ENCODE results near the gene GH2.
A peak's percentile ranks its signal among the peaks of the same experiment; 100 is the strongest.
"Not testable (repeated sequence)": the region's sequence is repeated elsewhere in the genome, so short reads cannot be mapped to it uniquely, and the experiment has no call there.

The GH2 gene

DNA sequence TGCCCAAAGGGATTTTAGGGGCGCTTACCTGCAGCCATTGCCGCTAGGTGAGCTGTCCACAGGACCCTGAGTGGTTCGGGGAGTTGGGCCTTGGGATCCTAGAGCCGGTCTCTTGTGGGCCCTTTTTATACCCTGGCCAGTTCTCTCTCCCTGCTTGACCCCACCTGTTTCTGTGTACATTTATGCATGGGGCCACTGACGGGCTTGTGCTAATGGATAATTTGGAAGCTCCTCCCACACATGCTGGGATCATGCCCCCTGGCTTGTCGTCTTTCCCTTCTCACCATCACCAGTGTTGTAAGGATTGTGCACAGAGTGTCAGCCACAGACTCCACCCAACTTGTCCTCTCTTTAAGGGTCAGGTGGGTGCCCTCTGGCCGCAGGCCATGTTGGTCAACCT, 8.2 kb downstream of the GH2 start, which contains the start of gene CSH2:
Gene CSH2 (minus strand): TSS at position 101 of the 400 bp plus-strand sequence. CDS start 63 bp downstream, at position 38.
- DNase-seq (ENCODE audit: low spot score) = not testable (repeated sequence)

DNA sequence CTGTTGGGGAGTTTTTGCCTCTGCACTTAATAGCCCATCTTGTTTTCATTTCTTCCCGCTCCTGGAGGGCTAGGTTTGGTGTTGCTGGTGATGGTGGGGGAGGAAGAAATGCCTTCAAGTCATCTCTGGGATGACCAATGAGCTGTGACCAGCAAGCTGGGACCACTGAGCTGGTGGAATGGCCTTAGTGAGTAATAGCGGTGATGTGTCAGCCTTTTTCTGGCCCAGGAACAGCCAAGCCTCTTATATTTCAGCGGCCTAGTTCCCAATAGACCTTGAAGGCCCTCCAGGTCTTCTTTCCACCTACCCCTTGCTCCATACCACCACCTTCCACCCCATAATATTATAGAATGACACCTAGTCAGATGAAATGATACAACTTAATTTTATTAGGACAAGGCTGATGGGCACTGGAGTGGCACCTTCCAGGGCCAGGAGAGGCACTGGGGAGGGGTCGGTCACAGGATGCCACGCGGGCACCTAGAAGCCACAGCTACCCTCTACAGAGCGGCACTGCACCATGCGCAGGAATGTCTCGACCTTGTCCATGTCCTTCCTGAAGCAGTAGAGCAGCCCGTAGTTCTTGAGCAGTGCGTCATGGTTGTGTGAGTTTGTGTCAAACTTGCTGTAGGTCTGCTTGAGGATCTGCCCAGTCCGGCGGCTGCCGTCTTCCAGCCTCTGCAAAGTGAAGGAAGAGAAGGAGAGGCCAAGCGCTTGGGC, 9.9 kb downstream of the GH2 start:
- not testable (repeated sequence) for DNase-seq (ENCODE audit: low spot score)

DNA sequence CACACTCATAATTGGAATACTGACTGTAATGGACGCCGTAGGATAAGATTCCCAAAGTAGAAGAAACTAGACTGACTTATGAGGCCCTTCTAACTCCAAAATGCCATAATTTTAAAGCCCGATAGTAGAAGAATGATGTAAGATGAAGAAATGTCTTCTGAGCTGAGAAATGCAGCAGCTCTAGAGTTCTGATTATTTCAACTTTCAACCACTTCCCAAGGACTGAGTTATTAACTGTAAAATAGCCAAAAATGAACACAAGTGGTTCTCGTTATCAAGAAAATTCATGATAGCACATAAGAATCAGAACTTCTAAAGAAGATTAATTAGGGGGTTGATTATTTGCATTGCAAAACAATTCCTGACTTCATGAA, 11.5 kb downstream of the GH2 start:
- not testable (repeated sequence) for DNase-seq (ENCODE audit: low spot score)

DNA sequence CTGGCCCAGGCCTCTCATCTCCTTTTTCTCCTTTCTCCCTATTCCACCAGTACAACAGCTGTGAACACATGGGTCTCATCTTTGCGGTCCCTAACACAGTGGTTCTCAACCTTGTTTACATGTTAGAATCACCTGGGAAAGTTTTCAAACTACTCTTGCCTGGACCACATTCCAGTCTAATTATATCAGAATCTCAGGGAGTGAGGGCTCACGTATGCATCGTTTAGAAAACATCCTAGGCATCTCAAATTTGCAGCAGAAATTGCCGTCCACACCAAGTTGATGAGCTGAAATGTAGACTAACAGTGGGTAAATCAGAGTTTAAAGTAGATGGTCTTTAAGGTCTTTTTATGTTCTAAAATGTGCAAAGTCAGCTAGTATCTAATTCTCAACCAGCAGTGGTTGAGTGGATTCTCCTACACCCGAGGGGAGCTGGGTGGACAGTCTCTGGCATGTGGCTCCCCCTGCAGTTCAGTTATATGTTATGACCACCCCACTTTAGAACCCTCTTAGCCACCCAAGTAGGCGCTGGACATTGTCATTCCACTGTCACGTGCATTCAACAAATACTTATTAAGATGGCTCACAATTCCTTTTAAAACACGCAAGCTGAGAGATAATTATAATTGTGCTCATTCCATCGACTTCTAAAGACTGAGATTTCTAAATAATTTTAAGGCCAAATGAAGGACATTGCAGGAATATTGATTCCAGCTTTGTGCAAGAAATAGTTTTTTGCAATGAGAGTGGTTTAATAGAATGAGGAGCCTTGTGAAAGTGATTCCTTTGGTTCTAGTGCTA, 12.1 kb downstream of the GH2 start:
- not testable (repeated sequence) for DNase-seq (ENCODE audit: low spot score)

DNA sequence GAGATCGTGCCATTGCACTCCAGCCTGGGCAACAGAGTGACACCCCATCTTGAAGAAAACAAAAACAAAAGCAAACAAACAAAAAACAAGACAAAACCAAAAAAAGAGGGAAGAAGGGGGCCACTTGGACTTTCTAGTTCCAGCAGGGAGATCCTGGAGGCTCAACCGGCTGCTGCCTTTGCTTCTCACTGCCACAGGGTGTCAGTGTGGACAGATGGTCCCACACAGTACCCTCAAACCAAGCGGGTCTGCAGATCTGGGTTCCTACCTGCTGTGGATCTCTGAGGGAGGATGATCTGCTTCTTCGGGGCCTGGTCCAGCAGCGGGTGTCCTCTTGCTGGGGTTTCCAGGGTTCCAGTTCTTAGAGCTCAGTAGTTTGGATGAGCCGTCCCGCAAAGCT, 15.1 kb downstream of the GH2 start:
- not testable (repeated sequence) for DNase-seq (ENCODE audit: low spot score)

DNA sequence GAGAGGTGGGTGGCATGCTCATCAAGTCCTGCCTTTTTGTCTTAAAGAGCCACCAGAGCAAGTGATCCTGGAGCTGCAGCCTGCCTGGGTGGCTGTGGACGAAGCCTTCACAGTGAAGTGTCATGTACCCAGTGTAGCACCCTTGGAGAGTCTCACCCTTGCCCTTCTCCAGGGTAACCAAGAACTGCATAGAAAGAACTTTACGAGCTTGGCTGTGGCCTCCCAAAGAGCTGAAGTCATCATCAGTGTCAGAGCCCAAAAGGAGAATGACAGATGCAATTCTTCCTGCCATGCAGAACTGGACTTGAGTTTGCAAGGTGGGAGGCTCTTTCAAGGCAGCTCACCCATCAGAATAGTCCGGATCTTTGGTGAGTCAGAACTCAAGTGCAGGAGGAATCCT, 22.5 kb downstream of the GH2 start:
- no peak for DNase-seq (ENCODE audit: low spot score)

DNA sequence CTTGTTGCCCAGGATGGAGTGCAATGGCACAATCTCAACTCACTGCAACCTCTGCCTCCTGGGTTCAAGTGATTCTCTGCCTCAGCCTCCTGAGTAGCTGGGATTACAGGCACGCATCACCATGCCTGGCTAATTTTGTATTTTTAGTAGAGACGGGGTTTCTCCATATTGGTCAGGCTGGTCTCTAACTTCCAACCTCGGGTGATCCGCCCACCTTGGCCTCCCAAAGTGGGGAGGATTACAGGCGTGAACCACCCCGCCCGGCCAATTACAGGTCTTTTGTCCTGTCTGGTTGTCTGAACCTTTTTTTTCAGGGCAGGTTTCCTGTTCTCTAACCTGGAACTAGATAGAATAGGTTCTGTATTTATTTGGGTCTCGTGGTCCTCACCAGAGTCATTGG, 25.3 kb downstream of the GH2 start:
- DNase-seq (ENCODE audit: low spot score) = not testable (repeated sequence)

DNA sequence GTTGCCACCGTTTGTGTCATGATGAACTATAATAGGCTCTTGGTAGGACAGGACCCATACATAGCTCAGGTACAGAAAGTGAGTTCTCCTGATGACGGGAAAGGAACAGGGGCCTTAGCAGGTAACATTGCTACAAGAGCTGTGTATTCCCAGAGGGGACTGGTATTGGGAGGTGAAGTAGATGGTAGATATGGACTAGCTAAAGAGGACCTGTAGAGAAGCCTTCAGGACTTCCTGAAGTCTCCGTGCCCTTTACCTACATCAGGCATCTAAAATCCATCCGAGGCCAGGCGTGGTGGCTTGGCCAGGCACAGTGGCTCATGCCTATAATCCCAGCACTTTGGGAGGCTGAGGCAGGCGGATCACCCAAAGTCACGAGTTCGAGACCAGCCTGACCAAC, 26.6 kb downstream of the GH2 start:
- DNase-seq (ENCODE audit: low spot score) = no peak

DNA sequence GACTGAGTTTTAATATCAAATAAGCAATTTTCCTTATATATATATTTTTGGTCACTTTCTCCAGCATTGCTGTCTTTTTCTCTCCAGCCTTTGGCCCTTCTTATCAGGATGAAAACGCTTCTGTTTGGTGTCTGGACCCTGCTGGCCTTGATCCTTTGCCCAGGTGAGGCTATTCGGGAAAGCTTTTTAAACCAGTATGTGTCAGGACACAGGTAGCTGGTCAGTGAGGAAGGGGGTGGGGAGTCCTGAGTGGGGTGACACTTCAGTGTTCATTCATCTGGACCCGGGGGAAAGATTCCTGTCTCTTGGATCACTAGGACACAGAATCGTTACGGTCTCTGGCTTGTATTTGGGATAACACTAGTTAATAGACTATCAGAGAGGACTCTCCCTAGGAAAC, 27.0 kb downstream of the GH2 start:
- DNase-seq (ENCODE audit: low spot score) = no peak

DNA sequence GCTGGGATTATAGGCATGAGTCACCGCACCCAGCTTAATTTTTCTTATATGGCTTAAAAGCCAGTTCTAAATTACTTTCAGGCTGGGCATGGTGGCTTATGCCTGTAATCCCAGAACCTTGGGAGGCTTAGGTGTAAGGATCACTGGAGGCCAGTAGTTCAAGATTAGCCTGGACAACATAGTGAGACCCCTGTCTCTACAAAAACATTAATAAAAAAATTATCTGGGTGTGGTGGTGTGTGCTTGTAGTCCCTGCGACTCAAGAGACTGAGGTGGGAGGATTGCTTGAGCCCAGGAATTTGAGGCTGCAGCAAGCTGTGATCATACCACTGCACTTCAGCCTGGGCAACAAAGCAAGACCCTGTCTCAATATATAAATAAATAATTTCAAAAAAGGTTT, 28.5 kb downstream of the GH2 start:
- no peak for DNase-seq (ENCODE audit: low spot score)

DNA sequence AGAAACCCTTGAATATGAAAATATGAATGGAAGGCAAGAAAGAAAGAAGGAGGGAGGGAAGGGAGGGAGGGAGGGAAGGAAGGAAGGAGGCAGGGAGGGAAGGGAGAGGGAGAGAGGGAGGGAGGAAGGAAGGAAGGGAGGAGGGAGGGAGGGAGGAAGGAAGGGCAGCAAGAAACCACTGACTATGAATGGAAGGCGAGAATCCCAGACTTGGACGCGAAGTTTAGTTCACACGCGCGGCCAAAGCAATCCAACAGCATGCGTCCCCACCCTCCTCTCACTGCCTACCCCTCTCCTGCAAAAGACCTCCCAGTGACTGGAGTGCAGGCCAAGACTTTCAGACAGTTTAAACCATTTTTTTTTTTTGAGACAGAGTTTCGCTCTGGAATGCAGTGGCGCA, 31.3 kb downstream of the GH2 start:
- DNase-seq (ENCODE audit: low spot score) = no peak

DNA sequence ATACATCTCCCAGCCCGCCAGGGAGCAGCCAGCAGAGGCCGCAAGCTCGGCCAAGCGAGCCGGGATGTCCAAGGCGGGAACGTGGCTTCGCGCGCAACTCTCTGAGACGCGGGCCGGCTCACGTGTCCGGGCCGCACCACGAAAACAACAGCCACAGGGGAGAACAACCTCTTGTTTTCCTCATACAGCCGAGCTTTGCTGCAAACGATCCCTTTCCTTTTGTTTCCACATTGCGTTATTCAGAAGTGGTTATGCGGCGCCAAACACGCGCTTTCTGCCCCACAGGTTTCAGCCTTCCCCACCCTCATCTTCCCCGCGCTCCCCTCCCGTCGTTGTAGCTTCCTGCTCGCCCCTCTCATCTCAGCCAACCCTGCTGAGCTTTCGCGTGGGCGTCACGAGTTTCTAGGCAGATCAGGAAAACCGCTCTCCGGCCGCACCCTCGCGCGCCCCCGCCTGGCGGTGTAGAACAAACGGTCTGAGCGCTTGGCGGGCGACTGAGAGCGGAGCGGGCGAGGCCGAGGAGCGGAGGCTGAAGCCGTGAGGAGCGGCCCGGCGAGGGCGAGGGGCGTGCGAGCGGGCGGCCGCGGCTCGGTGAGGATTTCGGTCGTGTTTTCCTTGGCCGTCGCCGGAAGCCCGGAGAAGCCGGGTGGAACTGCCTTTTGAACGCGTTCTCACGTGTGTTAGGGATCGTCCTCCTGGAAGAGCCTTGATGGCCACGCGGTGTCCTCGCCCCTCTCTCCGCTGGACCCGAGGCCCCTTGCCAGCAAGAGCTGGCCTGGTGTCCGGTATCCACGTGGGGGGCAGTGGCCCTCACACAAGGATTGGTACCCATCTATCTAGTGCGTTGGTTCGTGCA, 32.7 kb downstream of the GH2 start:
- DNase-seq (ENCODE audit: low spot score) = no peak

DNA sequence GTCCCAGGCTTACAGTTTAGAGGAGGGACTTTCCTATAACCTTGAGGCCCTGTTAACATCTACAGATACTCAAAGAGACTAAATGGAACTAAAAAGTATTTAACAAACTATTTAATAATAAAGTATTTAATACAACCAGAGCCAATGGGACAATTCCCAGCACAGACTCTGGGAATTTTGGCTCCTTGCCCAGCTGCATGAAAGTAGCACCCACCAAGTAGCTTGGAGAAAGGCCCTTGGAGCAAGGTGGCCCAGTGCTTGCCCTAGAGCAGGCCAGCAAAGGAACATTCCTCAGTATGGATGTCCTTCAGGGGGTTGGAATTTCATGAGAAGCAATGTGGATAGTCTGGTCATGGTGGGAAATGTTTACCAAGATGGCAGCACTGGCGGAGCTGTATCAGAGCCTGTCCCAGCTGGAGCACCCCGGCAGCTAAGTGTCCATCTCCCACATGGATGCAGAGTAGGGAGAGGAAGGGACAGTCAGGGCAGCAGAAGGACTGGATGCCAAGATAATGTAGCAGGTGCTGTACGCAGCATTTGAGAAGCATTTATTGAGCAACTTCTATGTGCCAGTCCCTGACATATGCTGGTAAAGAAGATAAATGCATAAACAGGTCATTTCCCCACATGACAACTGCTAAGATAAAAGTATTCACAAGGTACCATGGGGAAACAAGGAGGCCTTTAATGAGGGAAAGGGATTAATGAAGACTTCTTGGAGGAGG, 34.1 kb downstream of the GH2 start:
- no peak for DNase-seq (ENCODE audit: low spot score)

DNA sequence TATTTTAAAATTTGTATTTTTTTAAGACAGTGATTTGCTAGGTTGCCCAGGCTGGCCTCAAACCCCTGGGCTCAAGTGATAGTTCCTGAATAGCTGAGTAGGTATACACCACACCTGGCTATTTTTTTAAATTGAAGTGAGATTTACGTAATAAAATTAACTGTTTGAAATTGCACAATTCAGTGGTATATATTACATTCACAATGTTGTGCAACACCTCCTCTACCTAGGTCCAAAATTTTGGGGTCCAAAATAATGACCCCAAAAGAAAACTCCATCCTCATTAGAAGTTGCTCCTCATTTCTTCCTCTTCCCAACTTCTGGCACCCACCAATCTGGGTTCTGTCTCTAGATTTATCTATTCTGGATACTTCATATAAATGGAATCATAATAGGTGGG, 36.2 kb downstream of the GH2 start:
- DNase-seq (ENCODE audit: low spot score) = no peak

DNA sequence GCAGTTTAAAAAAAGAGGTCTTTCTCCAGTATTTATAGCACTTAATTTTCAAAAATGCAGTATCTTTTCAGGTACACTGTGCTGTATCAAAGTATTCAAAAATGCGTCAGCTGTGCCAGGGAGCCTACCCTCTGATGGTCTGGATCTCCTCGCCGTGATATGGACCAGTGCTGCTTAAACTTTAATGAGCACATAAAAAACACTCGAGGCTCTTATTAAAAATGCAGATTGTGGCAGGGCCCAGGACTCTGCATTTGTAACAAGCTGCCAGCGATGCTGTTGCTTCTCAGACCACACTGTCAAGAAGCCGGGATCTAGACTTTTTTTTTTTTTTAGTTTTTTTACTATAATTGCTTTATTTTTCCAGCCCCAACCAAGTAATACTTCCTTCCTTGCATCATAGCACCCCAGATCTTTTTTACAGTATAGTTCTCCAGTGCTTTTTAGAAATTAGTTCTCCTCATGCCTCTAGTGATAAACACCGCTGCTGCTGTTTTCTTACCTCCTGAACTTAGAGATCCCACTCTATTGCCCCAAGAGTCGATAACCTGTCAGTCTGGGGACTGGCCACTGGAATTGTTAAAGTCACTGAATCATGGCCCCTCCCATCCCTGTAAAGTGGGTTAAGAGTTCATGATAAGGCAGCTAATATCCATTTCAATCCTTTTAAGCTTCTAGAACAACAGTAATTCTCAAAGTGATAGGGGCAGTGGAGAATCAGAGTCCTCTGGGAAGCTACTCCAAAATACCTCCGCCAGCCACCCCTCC, 37.6 kb downstream of the GH2 start:
- no peak for DNase-seq (ENCODE audit: low spot score)

DNA sequence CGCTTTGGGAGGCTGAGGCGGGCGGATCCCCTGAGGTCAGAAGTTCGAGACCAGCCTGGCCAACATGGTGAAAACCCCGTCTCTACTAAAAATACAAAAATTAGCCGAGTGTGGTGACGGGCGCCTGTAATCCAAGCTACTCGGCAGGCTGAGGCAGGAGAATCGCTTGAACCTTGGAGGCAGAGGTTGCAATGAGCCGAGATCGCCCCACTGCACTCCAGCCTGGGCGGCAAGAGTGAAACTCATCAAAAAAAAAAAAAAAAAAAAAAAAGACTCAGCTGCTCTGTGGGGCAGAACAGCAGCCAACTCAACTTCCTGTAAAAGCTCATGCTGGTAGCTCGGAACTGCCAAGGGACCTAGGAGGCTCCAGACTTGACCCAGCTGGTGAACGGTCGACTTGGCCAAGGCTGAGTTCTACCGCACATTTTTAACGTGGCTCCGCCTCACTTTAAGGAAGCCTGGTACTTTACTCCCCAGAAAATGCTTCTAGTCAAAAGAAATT, 38.3 kb downstream of the GH2 start:
- not testable (repeated sequence) for DNase-seq (ENCODE audit: low spot score)

DNA sequence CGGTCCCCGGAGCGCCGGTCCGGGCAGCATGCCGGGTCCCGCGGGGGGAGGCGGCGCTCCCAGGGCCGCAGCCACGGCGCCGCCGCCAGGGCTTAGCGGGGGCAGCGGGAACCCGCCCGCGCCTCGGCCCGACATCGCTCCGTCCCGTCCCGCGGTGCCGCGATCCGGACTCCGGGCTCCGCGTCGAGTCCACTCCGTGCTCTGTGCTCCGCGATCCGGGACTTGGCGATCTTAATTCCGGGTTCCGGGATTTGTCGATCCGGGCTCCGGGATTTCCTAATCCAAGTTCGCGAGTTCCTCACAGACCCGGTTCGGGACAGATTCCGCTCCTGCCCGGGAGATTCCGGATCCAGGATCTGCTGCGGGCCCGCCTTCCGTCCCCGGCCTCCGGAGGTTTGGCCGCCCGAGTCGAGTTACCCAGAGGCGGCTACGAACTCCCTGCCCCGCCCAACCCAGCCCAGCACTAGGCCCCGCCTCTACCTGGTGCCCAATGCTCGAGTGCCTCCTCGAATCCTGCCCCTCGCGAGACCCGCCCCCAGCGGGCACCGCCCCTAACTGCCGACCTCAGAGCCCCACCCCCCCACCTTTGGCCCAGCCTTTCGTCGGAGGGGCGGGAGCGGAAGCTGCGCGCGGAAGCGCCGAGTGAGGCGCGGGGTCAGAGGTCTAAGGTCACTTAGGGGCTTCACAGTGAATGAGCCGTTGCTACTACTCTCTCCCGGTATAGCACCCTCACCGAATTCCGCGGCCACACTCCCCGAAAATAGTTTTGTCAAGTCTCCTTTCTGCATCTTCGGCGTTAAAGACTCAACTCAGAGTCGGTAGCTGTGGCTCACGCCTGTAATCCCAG, 39.0 kb downstream of the GH2 start, which contains the start of gene SMARCD2:
Gene SMARCD2 (minus strand): TSS at position 146 of the 847 bp plus-strand sequence. CDS start 11 bp downstream, at position 135.
- peak; percentile 97 for DNase-seq (ENCODE audit: low spot score)

DNA sequence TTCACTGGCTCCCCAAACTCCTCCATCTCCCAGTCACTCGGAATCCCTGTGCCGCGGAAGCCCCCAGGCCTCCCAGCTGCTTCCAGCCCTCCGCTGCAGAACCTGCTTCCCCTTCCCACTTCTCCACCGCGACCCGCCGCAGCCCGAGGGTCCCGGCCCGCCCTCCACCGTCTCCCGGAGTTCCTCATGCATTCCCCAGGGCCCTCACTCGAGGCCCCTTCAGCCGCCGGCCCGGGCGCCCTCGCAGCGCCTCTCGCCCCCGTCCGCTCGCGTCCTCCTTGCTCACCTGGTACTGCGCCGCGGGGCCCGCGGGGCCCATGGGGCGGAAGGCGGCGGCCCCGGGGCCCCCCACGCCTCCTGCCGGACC, 39.6 kb downstream of the GH2 start:
- DNase-seq (ENCODE audit: low spot score) = no peak

DNA sequence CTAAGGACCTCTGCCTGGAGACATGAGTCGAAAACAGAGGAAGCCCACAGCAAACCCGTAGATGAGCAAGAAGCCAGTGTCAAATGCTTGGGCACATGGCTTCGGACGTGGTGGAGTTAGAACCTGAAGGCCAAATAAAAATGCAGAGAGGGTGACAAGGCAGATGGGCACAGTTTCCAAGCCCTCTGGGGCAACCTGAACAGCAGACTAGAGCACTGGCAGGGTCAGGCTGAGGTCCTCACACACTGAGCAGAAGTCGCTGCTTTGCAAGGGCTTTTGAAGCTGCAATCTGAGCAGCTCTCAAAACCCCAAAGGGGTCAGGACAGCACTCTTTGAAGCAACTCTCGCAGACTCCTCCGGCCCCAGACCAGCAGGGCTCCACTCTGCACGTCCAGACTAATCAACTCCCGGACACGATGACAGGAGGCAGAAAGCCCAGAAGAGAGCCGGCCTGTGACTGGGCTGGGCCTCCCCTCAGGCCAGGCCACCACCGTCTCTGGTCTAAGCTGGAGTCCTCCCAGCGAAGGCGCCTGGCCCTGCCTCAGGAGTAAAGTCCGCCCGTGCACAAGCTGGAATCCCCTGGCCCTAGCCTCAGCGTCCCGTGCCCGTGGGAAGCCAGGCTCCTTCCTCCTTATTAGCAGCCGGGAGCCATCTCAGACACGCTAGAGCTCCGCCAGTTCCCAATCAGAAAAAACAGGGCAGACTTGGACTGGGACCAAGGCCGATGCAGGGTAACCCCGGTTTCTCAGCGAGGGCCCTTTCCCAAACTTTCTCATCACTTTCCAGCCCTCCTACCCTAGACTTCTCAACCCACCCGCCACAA, 40.2 kb downstream of the GH2 start:
- DNase-seq (ENCODE audit: low spot score) = peak; percentile 36

Measured in HuH-7 (cell line).